HEK293 (cell line): ENCODE results near the gene NDUFS1.

Experiments
- CTCF ChIA-PET: fragments of 350-600 bp; formaldehyde crosslinking; extraction: SDS; loops from one replicate; lab custom pipeline; 2021; ENCODE audit warnings: antibody characterized with exemption; lab: Yijun Ruan, JAX
- POLR2A ChIA-PET: fragments of 300-600 bp; formaldehyde crosslinking; extraction: SDS; loops from one replicate; lab custom pipeline; 2020; ENCODE audit warnings: antibody characterized with exemption, inconsistent platforms; lab: Yijun Ruan, JAX
- H3K27ac ChIP-seq: fragments of 200-500 bp; sonication (Bioruptor generic); 2 replicates; pipeline ENCODE4 v1.5.1; 2014; ENCODE audit warnings: low read depth, low read length, control low read depth, inconsistent platforms; ENCODE audit errors: extremely low read depth
- H3K36me3 ChIP-seq, 2 experiments: fragments of 200-500 bp in 1 of 2; sonication (Bioruptor generic) in 1 of 2; 1 replicate in 1 of 2; 2 replicates in 1 of 2; pipeline ENCODE4 v1.5.1; 2014 to 2017; ENCODE audit warnings: inconsistent platforms in 2 of 2, low read length in 2 of 2; ENCODE audit not compliant: control insufficient read depth in 2 of 2, insufficient read depth in 1 of 2
- H3K4me1 ChIP-seq: fragments of 200-500 bp; sonication (Bioruptor generic); 2 replicates; pipeline ENCODE4 v1.5.1; 2014; ENCODE audit warnings: mild to moderate bottlenecking, low read length, inconsistent platforms; ENCODE audit not compliant: control insufficient read depth, insufficient read depth
- H3K4me3 ChIP-seq: 2 replicates; pipeline ENCODE4 v1.5.1; 2011; ENCODE audit warnings: low read depth, mild to moderate bottlenecking, control low read depth, low read length, moderate library complexity
- H3K9me3 ChIP-seq: fragments of 200-500 bp; sonication (Bioruptor generic); 2 replicates; pipeline ENCODE4 v1.5.1; 2014; ENCODE audit warnings: low read depth, low read length, inconsistent platforms; ENCODE audit not compliant: control insufficient read depth, insufficient read depth
- GLI2 ChIP-seq: fragments of 450-650 bp; formaldehyde crosslinking; IDR thresholded peaks from 2 replicates; pipeline ENCODE4; 2017; ENCODE audit warnings: missing biosample characterization, missing genetic modification characterization, low read depth, borderline replicate concordance
- HOXA7 ChIP-seq: sonication (generic); formaldehyde crosslinking; IDR thresholded peaks from 2 replicates; pipeline ENCODE4 v1.8.1; 2022; ENCODE audit warnings: missing genetic modification reagents, borderline replicate concordance
- HOXD13 ChIP-seq: sonication (generic); formaldehyde crosslinking; IDR thresholded peaks from 2 replicates; pipeline ENCODE4 v1.8.0; 2022; ENCODE audit warnings: missing genetic modification reagents, borderline replicate concordance
- IKZF3 ChIP-seq: fragments of 450-650 bp; IDR thresholded peaks from 2 replicates; pipeline ENCODE4 v1.5.0; 2018; ENCODE audit warnings: missing biosample characterization, mild to moderate bottlenecking, missing genetic modification characterization, moderate library complexity
- KLF10 ChIP-seq: fragments of 450-650 bp; IDR thresholded peaks from 2 replicates; pipeline ENCODE4 v1.5.1; 2018; ENCODE audit warnings: missing biosample characterization, mild to moderate bottlenecking, missing genetic modification characterization
- OVOL3 ChIP-seq: fragments of 450-650 bp; formaldehyde crosslinking; IDR thresholded peaks from 2 replicates; pipeline ENCODE4 v1.5.1; 2016; ENCODE audit warnings: missing biosample characterization, missing genetic modification characterization
- YY1 ChIP-seq: fragments of 450-650 bp; formaldehyde crosslinking; IDR thresholded peaks from 2 replicates; pipeline ENCODE4 v1.5.1; 2018; ENCODE audit warnings: missing biosample characterization, missing genetic modification characterization
- ZNF184 ChIP-seq: fragments of 450-650 bp; IDR thresholded peaks from 2 replicates; pipeline ENCODE4 v1.5.1; 2018; ENCODE audit warnings: missing biosample characterization, mild to moderate bottlenecking, missing genetic modification characterization
- ZNF211 ChIP-seq: fragments of 450-650 bp; formaldehyde crosslinking; IDR thresholded peaks from 2 replicates; pipeline ENCODE4 v1.5.1; 2016; ENCODE audit warnings: low read depth, missing biosample characterization, missing genetic modification characterization
- ZNF221 ChIP-seq: fragments of 450-650 bp; formaldehyde crosslinking; IDR thresholded peaks from 2 replicates; pipeline ENCODE4 v1.5.1; 2017; ENCODE audit warnings: missing biosample characterization, missing genetic modification characterization, borderline replicate concordance
- ZNF311 ChIP-seq: fragments of 450-650 bp; formaldehyde crosslinking; IDR thresholded peaks from 2 replicates; pipeline ENCODE4 v1.5.1; 2017; ENCODE audit warnings: missing biosample characterization, missing genetic modification characterization, borderline replicate concordance
- ZNF596 ChIP-seq: fragments of 450-650 bp; IDR thresholded peaks from 2 replicates; pipeline ENCODE4 v1.5.0; 2018; ENCODE audit warnings: missing biosample characterization, mild to moderate bottlenecking, missing genetic modification characterization, moderate library complexity
- ZNF621 ChIP-seq: fragments of 450-650 bp; formaldehyde crosslinking; IDR thresholded peaks from 2 replicates; pipeline ENCODE4 v1.5.1; 2017; ENCODE audit warnings: missing biosample characterization, missing genetic modification characterization
- ZNF623 ChIP-seq: fragments of 450-650 bp; formaldehyde crosslinking; IDR thresholded peaks from 2 replicates; pipeline ENCODE4 v1.5.1; 2016; ENCODE audit warnings: missing biosample characterization, missing genetic modification characterization
- ZNF626 ChIP-seq: fragments of 450-650 bp; sonication (Bioruptor Pico); formaldehyde crosslinking; IDR thresholded peaks from 2 replicates; pipeline ENCODE4 v1.5.1; 2018; ENCODE audit warnings: missing biosample characterization, missing genetic modification characterization, inconsistent platforms
- ZNF670 ChIP-seq: fragments of 450-650 bp; formaldehyde crosslinking; IDR thresholded peaks from 2 replicates; pipeline ENCODE4 v1.5.1; 2016; ENCODE audit warnings: missing biosample characterization, missing genetic modification characterization, low read depth
- ZNF837 ChIP-seq: fragments of 450-650 bp; formaldehyde crosslinking; IDR thresholded peaks from 2 replicates; pipeline ENCODE4 v1.5.1; 2016; ENCODE audit warnings: missing biosample characterization, missing genetic modification characterization
- TF ChIP-seq, protein P1 (sequence below): fragments of 450-650 bp; formaldehyde crosslinking; conservative IDR thresholded peaks from 2 replicates; pipeline ENCODE4 v1.5.1; 2016; ENCODE audit warnings: low read depth, missing biosample characterization, missing genetic modification characterization
- TF ChIP-seq, protein P2 (sequence below): fragments of 450-650 bp; IDR thresholded peaks from 2 replicates; pipeline ENCODE4 v1.5.1; 2018; ENCODE audit warnings: missing biosample characterization, missing genetic modification characterization
- TF ChIP-seq, protein P3 (sequence below): fragments of 450-650 bp; formaldehyde crosslinking; IDR thresholded peaks from 2 replicates; pipeline ENCODE4 v1.5.1; 2016; ENCODE audit warnings: missing biosample characterization, missing genetic modification characterization

NDUFS1 gene

DNA sequence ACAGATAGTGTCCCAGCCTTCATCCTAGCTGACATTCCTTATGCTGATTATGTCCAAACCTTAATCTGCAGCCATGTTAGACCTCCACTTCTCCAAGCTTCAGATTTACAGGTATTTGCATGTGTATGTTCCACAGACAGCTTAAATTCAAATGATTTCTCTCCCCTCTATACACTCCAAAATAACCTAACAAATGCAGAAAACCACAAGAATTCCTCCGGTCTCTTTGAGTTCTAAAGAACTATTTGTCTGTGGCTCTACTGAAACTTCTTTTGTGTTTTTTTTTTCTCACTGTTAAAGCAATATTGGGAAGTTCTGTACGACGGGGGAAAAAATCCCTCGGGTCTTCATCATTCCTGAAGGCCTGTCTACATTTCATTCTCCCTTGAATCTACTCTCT is 8.6 kb downstream of the NDUFS1 start:
- Histone ChIP-seq H3K4me3 (no peak overlapping the region), H3K36me3 (peaks cover 51 to 68% of the 10 kb centered on the region in 2 experiments)
- CTCF ChIA-PET: no interaction called here

DNA sequence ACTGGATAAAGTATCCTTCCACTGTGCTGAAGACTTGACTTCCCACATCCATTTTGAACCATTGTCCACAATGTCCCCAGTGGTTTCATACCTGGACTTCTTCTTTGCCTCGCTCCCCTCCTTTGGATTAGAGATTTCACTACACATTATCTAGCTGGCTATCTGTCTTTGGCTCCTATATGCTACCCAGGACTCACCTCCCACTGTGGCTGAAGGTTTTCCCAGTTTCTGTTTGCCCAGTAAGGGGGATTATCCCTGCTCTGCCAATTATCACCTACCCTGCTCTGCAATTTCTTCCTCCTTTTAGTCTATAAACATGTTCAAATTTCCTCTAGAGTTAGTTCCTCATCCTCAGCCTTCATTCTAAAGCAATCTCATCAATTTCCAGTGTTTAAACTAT is 9.1 kb downstream of the NDUFS1 start:
- H3K4me1 ChIP-seq: no peaks in the 10 kb centered on the region
- CTCF ChIA-PET: no interaction called here
- H3K9me3 ChIP-seq: no peaks in the 10 kb centered on the region
- POLR2A ChIA-PET: no interaction called here
- TF ChIP-seq ZNF623 (tag by site-specific recombination) (no peak), KLF10 (tag by site-specific recombination) (no peak), IKZF3 (tag by site-specific recombination) (no peak), ZNF221 (tag by site-specific recombination) (no peak), HOXA7 (CRISPR knock-in tag) (no peak), GLI2 (no peak), ZNF670 (tag by site-specific recombination) (no peak), ZNF211 (tag by site-specific recombination) (no peak), HOXD13 (CRISPR knock-in tag) (no peak), YY1 (tag by site-specific recombination) (no peak), ZNF621 (tag by site-specific recombination) (no peak), ZNF311 (tag by site-specific recombination) (no peak), ZNF184 (tag by site-specific recombination) (no peak)
- TF ChIP-seq, protein P1, sequence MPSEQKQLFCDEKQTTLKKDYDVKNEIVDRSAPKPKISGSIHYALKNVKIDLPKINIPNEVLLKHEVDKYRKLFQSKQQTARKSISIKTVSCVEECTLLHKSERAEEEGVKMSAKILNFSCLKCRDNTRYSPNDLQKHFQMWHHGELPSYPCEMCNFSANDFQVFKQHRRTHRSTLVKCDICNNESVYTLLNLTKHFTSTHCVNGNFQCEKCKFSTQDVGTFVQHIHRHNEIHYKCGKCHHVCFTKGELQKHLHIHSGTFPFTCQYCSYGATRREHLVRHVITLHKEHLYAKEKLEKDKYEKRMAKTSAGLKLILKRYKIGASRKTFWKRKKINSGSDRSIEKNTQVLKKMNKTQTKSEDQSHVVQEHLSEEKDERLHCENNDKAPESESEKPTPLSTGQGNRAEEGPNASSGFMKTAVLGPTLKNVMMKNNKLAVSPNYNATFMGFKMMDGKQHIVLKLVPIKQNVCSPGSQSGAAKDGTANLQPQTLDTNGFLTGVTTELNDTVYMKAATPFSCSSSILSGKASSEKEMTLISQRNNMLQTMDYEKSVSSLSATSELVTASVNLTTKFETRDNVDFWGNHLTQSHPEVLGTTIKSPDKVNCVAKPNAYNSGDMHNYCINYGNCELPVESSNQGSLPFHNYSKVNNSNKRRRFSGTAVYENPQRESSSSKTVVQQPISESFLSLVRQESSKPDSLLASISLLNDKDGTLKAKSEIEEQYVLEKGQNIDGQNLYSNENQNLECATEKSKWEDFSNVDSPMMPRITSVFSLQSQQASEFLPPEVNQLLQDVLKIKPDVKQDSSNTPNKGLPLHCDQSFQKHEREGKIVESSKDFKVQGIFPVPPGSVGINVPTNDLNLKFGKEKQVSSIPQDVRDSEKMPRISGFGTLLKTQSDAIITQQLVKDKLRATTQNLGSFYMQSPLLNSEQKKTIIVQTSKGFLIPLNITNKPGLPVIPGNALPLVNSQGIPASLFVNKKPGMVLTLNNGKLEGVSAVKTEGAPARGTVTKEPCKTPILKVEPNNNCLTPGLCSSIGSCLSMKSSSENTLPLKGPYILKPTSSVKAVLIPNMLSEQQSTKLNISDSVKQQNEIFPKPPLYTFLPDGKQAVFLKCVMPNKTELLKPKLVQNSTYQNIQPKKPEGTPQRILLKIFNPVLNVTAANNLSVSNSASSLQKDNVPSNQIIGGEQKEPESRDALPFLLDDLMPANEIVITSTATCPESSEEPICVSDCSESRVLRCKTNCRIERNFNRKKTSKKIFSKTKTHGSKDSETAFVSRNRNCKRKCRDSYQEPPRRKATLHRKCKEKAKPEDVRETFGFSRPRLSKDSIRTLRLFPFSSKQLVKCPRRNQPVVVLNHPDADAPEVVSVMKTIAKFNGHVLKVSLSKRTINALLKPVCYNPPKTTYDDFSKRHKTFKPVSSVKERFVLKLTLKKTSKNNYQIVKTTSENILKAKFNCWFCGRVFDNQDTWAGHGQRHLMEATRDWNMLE (tag by site-specific recombination): no peak
- TF ChIP-seq, protein P2, sequence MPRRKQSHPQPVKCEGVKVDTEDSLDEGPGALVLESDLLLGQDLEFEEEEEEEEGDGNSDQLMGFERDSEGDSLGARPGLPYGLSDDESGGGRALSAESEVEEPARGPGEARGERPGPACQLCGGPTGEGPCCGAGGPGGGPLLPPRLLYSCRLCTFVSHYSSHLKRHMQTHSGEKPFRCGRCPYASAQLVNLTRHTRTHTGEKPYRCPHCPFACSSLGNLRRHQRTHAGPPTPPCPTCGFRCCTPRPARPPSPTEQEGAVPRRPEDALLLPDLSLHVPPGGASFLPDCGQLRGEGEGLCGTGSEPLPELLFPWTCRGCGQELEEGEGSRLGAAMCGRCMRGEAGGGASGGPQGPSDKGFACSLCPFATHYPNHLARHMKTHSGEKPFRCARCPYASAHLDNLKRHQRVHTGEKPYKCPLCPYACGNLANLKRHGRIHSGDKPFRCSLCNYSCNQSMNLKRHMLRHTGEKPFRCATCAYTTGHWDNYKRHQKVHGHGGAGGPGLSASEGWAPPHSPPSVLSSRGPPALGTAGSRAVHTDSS (tag by site-specific recombination): no peak
- no peak overlapping the region for H3K4me3 ChIP-seq
- peaks cover 55 to 72% of the 10 kb centered on the region in 2 experiments for H3K36me3 ChIP-seq
- no peak overlapping the region for H3K27ac ChIP-seq

More for the DNA sequence above, 8.6 kb downstream of the NDUFS1 start:
- TF ChIP-seq ZNF837 (tag by site-specific recombination) (no peak), ZNF623 (tag by site-specific recombination) (no peak), ZNF596 (tag by site-specific recombination) (no peak), ZNF626 (tag by site-specific recombination) (no peak), OVOL3 (tag by site-specific recombination) (no peak), ZNF311 (tag by site-specific recombination) (no peak)
- TF ChIP-seq, protein P3, sequence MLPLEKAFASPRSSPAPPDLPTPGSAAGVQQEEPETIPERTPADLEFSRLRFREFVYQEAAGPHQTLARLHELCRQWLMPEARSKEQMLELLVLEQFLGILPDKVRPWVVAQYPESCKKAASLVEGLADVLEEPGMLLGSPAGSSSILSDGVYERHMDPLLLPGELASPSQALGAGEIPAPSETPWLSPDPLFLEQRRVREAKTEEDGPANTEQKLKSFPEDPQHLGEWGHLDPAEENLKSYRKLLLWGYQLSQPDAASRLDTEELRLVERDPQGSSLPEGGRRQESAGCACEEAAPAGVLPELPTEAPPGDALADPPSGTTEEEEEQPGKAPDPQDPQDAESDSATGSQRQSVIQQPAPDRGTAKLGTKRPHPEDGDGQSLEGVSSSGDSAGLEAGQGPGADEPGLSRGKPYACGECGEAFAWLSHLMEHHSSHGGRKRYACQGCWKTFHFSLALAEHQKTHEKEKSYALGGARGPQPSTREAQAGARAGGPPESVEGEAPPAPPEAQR (tag by site-specific recombination): no peak
- TF ChIP-seq, all 188 proteins: peak for 0
- POLR2A ChIA-PET: interaction anchor here (0.7 kb wide), 1 partner anchor 8 kb away, joined by 3 read pairs; the partner anchor contains the start of gene NDUFS1
- Histone ChIP-seq H3K4me1 (no peaks in the 10 kb centered on the region), H3K9me3 (no peaks in the 10 kb centered on the region), H3K27ac (no peak overlapping the region)
